ENCODE measurements around the gene MID1.

The MID1 gene

GRCh38 chrX:10525381-10526120 lies 94.8 kb downstream of the MID1 start:
- Histone ChIP-seq H3K27ac (no peak overlapping the region), H3K27me3 (no peaks in the 10 kb centered on the region), H3K4me1 (no peaks in the 10 kb centered on the region), H3K4me3 (no peak overlapping the region), H3K9me3 (no peaks in the 10 kb centered on the region), H3K36me3 (no peaks in the 10 kb centered on the region)
- intact Hi-C loops (cut with DNase I; ENCODE audit: low total_unique reads) = no loop called here
- TF ChIP-seq CTCF (IDR thresholded peaks at IDR 0.05) = no peak
- DNase-seq = no peak

GRCh38 chrX:10524578-10524977 lies 95.8 kb downstream of the MID1 start:
- Histone ChIP-seq H3K9me3 (no peaks in the 10 kb centered on the region), H3K36me3 (no peaks in the 10 kb centered on the region), H3K27me3 (no peaks in the 10 kb centered on the region), H3K4me3 (no peak overlapping the region), H3K4me1 (no peaks in the 10 kb centered on the region), H3K27ac (no peak overlapping the region)
- no peak for DNase-seq
- intact Hi-C loops (cut with DNase I; ENCODE audit: low total_unique reads) = no loop called here
- no peak for TF ChIP-seq CTCF (IDR thresholded peaks at IDR 0.05)

GRCh38 chrX:10519761-10520160 lies 100.6 kb downstream of the MID1 start:
- no peaks in the 10 kb centered on the region for H3K36me3 ChIP-seq
- H3K9me3 ChIP-seq = no peaks in the 10 kb centered on the region
- no peak for TF ChIP-seq CTCF (IDR thresholded peaks at IDR 0.05)
- H3K4me1 ChIP-seq = no peaks in the 10 kb centered on the region
- no peak overlapping the region for H3K27ac ChIP-seq
- no peaks in the 10 kb centered on the region for H3K27me3 ChIP-seq
- intact Hi-C loops (cut with DNase I; ENCODE audit: low total_unique reads) = no loop called here
- no peak overlapping the region for H3K4me3 ChIP-seq
- DNase-seq = no peak

GRCh38 chrX:10519278-10519677 lies 101.1 kb downstream of the MID1 start:
- Histone ChIP-seq H3K27me3 (no peaks in the 10 kb centered on the region), H3K27ac (no peak overlapping the region), H3K4me1 (no peaks in the 10 kb centered on the region), H3K4me3 (no peak overlapping the region), H3K36me3 (no peaks in the 10 kb centered on the region), H3K9me3 (no peaks in the 10 kb centered on the region)
- TF ChIP-seq CTCF (IDR thresholded peaks at IDR 0.05) = no peak
- intact Hi-C loops (cut with DNase I; ENCODE audit: low total_unique reads) = no loop called here
- no peak for DNase-seq

GRCh38 chrX:10518073-10518472 lies 102.3 kb downstream of the MID1 start:
- Histone ChIP-seq H3K27ac (no peak overlapping the region), H3K4me3 (no peak overlapping the region), H3K9me3 (no peaks in the 10 kb centered on the region), H3K27me3 (no peaks in the 10 kb centered on the region), H3K4me1 (no peaks in the 10 kb centered on the region), H3K36me3 (no peaks in the 10 kb centered on the region)
- TF ChIP-seq CTCF (IDR thresholded peaks at IDR 0.05) = no peak
- no peak for DNase-seq
- intact Hi-C loops (cut with DNase I; ENCODE audit: low total_unique reads) = no loop called here
